Measurements from ENCODE around the gene CEMIP.

CEMIP gene

DNA sequence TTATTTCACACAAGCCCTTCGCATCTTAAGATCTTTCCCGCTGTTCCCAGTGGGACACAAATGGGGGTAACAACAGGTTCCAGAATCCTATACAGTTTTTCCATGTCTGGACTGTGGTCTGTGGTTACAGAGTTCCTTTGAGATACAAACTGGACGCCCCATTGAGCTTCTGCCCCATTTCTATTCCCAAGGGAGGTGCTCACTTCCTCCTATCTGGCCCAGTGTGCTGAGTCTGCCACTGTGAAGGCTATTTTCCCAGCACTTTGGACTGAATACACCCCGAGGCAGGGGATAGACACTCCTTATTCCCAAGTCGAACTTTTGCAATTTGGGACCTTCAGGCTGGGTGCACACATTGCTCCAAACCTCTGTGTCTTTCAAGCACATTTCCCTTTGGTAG, 166.4 kb downstream of the CEMIP start:
- Histone ChIP-seq H3K27ac (replicated peaks) (no peak overlapping the region), H3K4me3 (replicated peaks; ENCODE audit: insufficient read depth, low read length) (no peak overlapping the region), H3K27me3 (ENCODE audit: insufficient read depth, poor library complexity, severe bottlenecking) (no peaks in the 10 kb centered on the region)
- TF ChIP-seq, protein P1, sequence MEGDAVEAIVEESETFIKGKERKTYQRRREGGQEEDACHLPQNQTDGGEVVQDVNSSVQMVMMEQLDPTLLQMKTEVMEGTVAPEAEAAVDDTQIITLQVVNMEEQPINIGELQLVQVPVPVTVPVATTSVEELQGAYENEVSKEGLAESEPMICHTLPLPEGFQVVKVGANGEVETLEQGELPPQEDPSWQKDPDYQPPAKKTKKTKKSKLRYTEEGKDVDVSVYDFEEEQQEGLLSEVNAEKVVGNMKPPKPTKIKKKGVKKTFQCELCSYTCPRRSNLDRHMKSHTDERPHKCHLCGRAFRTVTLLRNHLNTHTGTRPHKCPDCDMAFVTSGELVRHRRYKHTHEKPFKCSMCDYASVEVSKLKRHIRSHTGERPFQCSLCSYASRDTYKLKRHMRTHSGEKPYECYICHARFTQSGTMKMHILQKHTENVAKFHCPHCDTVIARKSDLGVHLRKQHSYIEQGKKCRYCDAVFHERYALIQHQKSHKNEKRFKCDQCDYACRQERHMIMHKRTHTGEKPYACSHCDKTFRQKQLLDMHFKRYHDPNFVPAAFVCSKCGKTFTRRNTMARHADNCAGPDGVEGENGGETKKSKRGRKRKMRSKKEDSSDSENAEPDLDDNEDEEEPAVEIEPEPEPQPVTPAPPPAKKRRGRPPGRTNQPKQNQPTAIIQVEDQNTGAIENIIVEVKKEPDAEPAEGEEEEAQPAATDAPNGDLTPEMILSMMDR (IDR thresholded peaks at IDR 0.05; ENCODE audit: insufficient read depth, low read length) = no peak
- TF ChIP-seq GABPA (IDR thresholded peaks at IDR 0.05; ENCODE audit: low read depth) = no peak
- TF ChIP-seq SPI1 (IDR thresholded peaks at IDR 0.05; ENCODE audit: borderline replicate concordance, low read depth) = no peak
- TF ChIP-seq, protein P2, sequence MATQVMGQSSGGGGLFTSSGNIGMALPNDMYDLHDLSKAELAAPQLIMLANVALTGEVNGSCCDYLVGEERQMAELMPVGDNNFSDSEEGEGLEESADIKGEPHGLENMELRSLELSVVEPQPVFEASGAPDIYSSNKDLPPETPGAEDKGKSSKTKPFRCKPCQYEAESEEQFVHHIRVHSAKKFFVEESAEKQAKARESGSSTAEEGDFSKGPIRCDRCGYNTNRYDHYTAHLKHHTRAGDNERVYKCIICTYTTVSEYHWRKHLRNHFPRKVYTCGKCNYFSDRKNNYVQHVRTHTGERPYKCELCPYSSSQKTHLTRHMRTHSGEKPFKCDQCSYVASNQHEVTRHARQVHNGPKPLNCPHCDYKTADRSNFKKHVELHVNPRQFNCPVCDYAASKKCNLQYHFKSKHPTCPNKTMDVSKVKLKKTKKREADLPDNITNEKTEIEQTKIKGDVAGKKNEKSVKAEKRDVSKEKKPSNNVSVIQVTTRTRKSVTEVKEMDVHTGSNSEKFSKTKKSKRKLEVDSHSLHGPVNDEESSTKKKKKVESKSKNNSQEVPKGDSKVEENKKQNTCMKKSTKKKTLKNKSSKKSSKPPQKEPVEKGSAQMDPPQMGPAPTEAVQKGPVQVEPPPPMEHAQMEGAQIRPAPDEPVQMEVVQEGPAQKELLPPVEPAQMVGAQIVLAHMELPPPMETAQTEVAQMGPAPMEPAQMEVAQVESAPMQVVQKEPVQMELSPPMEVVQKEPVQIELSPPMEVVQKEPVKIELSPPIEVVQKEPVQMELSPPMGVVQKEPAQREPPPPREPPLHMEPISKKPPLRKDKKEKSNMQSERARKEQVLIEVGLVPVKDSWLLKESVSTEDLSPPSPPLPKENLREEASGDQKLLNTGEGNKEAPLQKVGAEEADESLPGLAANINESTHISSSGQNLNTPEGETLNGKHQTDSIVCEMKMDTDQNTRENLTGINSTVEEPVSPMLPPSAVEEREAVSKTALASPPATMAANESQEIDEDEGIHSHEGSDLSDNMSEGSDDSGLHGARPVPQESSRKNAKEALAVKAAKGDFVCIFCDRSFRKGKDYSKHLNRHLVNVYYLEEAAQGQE (IDR thresholded peaks at IDR 0.05; ENCODE audit: insufficient replicate concordance, low read depth) = no peak
- no peak for TF ChIP-seq POLR2AphosphoS5 (IDR thresholded peaks at IDR 0.05; ENCODE audit: low read depth)
- DNase-seq (ENCODE audit: low read depth in 1 of 2, low spot score in 1 of 2) = no peak

- no peaks in the 10 kb centered on the region for H3K27me3 ChIP-seq (ENCODE audit: insufficient read depth, poor library complexity, severe bottlenecking)
- H3K4me3 ChIP-seq (replicated peaks; ENCODE audit: insufficient read depth, low read length) = no peak overlapping the region
- TF ChIP-seq, protein P2 (IDR thresholded peaks at IDR 0.05; ENCODE audit: insufficient replicate concordance, low read depth) = no peak
- TF ChIP-seq, protein P1 (IDR thresholded peaks at IDR 0.05; ENCODE audit: insufficient read depth, low read length) = no peak
- TF ChIP-seq SPI1 (IDR thresholded peaks at IDR 0.05; ENCODE audit: borderline replicate concordance, low read depth) = no peak
- TF ChIP-seq GABPA (IDR thresholded peaks at IDR 0.05; ENCODE audit: low read depth) = no peak
- no peak for TF ChIP-seq POLR2AphosphoS5 (IDR thresholded peaks at IDR 0.05; ENCODE audit: low read depth)
- H3K27ac ChIP-seq (replicated peaks) = no peak overlapping the region
- DNase-seq (ENCODE audit: low read depth in 1 of 2, low spot score in 1 of 2) = no peak
Observed at GRCh38 chr15:80946576-80946975, 167.4 kb downstream of the CEMIP start.

DNA sequence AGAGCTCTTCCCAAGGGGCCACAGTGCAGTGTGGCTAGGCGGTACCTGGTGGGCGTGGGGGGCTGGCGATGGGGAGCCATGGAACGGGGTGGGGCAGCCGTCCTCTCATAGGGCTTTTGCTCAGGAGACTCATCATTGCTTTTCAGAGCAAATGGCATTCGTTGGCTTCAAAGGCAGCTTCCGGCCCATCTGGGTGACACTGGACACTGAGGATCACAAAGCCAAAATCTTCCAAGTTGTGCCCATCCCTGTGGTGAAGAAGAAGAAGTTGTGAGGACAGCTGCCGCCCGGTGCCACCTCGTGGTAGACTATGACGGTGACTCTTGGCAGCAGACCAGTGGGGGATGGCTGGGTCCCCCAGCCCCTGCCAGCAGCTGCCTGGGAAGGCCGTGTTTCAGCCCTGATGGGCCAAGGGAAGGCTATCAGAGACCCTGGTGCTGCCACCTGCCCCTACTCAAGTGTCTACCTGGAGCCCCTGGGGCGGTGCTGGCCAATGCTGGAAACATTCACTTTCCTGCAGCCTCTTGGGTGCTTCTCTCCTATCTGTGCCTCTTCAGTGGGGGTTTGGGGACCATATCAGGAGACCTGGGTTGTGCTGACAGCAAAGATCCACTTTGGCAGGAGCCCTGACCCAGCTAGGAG, 169.6 kb downstream of the CEMIP start:
- Histone ChIP-seq H3K27ac (replicated peaks) (no peak overlapping the region), H3K4me3 (replicated peaks; ENCODE audit: insufficient read depth, low read length) (no peak overlapping the region), H3K27me3 (ENCODE audit: insufficient read depth, poor library complexity, severe bottlenecking) (no peaks in the 10 kb centered on the region)
- TF ChIP-seq GABPA (IDR thresholded peaks at IDR 0.05; ENCODE audit: low read depth) = no peak
- TF ChIP-seq POLR2AphosphoS5 (IDR thresholded peaks at IDR 0.05; ENCODE audit: low read depth) = no peak
- TF ChIP-seq, protein P1 (IDR thresholded peaks at IDR 0.05; ENCODE audit: insufficient read depth, low read length) = no peak
- no peak for TF ChIP-seq SPI1 (IDR thresholded peaks at IDR 0.05; ENCODE audit: borderline replicate concordance, low read depth)
- TF ChIP-seq, protein P2 (IDR thresholded peaks at IDR 0.05; ENCODE audit: insufficient replicate concordance, low read depth) = no peak
- DNase-seq (ENCODE audit: low read depth in 1 of 2, low spot score in 1 of 2) = no peak

Measured in HL-60 (cell line).